HepG2 (cell line): ENCODE results near the gene PITX3. TPM values are rescaled to one million over a fixed set of nuclear protein-coding genes. Genes with fewer than 3 reads are reported as not detected.
A peak's percentile ranks its signal among the peaks of the same experiment; 100 is the strongest.

Experiments
- CREM ChIP-seq, 2 experiments: sonication (generic) in 1 of 2; formaldehyde crosslinking in 1 of 2; IDR thresholded peaks; 2 replicates each; pipeline versions ENCODE4 v1.4.0 to v1.6.1; 2016 to 2020; ENCODE audit warnings: antibody characterized with exemption in 1 of 2, mild to moderate bottlenecking in 1 of 2, missing genetic modification reagents in 1 of 2
- IRF9 ChIP-seq: sonication (generic); formaldehyde crosslinking; IDR thresholded peaks from 2 replicates; pipeline ENCODE4 v1.8.0; 2022; ENCODE audit warnings: missing genetic modification reagents, mild to moderate bottlenecking, borderline replicate concordance
- MBNL3 ChIP-seq: fragments of 250-450 bp; sonication (Bioruptor Pico); conservative IDR thresholded peaks from 2 replicates; pipeline ENCODE4 v1.8.0; 2022; ENCODE audit warnings: mild to moderate bottlenecking, inconsistent platforms
- MED13 ChIP-seq: sonication (generic); formaldehyde crosslinking; IDR thresholded peaks from 2 replicates; pipeline ENCODE4 v1.5.0; 2020; ENCODE audit warnings: missing genetic modification reagents
- MEIS2 ChIP-seq: sonication (generic); formaldehyde crosslinking; IDR thresholded peaks from 2 replicates; pipeline ENCODE4 v1.9.0; 2021; ENCODE audit warnings: mild to moderate bottlenecking, missing genetic modification reagents
- MYNN ChIP-seq: sonication (generic); formaldehyde crosslinking; IDR thresholded peaks from 2 replicates; pipeline ENCODE4 v1.4.0; 2020; ENCODE audit warnings: mild to moderate bottlenecking, low read depth, missing genetic modification reagents
- RAD21 ChIP-seq: fragments of 450-650 bp; formaldehyde crosslinking; IDR thresholded peaks from 2 replicates; pipeline ENCODE4 v1.5.0; 2020; ENCODE audit warnings: mild to moderate bottlenecking
- SAP130 ChIP-seq: IDR thresholded peaks from 2 replicates; pipeline ENCODE4 v1.6.1; 2016; ENCODE audit warnings: low read depth
- SKI ChIP-seq: fragments of 450-650 bp; IDR thresholded peaks from one replicate; pipeline ENCODE4 v1.6.1; 2018; ENCODE audit warnings: mild to moderate bottlenecking; ENCODE audit not compliant: partially characterized antibody
- U2AF2 ChIP-seq: fragments of 200-400 bp; formaldehyde crosslinking; IDR thresholded peaks from 2 replicates; pipeline ENCODE4 v1.6.1; 2017; ENCODE audit warnings: low read depth, mild to moderate bottlenecking, low read length
- ZBTB40 ChIP-seq, 2 experiments: fragments of 450-650 bp in 1 of 2; sonication (generic) in 1 of 2; formaldehyde crosslinking in 1 of 2; IDR thresholded peaks; 2 replicates each; pipeline versions ENCODE4 v1.6.1 to v1.8.0; 2016 to 2022; ENCODE audit warnings: antibody characterized with exemption in 1 of 2, mild to moderate bottlenecking in 1 of 2, missing genetic modification reagents in 1 of 2
- ZNF12 ChIP-seq: sonication (generic); formaldehyde crosslinking; IDR thresholded peaks from 2 replicates; pipeline ENCODE4 v1.5.0; 2020; ENCODE audit warnings: missing genetic modification reagents
- ZNF20 ChIP-seq: sonication (generic); formaldehyde crosslinking; IDR thresholded peaks from 2 replicates; pipeline ENCODE4 v1.4.0; 2020; ENCODE audit warnings: mild to moderate bottlenecking, moderate library complexity, missing genetic modification reagents
- ZNF263 ChIP-seq: sonication (generic); formaldehyde crosslinking; IDR thresholded peaks from 2 replicates; pipeline ENCODE4 v1.4.0; 2020; ENCODE audit warnings: missing genetic modification reagents
- ZNF687 ChIP-seq: sonication (generic); formaldehyde crosslinking; IDR thresholded peaks from 2 replicates; pipeline ENCODE4 v1.5.1; 2020; ENCODE audit warnings: mild to moderate bottlenecking, missing genetic modification reagents, moderate library complexity
- ZNF776 ChIP-seq: sonication (generic); formaldehyde crosslinking; IDR thresholded peaks from 2 replicates; pipeline ENCODE4 v1.4.0; 2020; ENCODE audit warnings: mild to moderate bottlenecking, missing genetic modification reagents
- polyA plus RNA-seq, 8 experiments: library from polyadenylated mRNA; depleted of rRNA in 3 of 8; stranded (reverse) in 7 of 8; unstranded in 1 of 8; fragments of >200 nt; fragmentation: Illumina TruSeq in 4 of 8; extraction: Trizol in 4 of 8; gene quantifications; 2 replicates each; pipeline versions ENCODE4 v1.2.1 to v1.2.3, GENCODE V29; 2011 to 2016; ENCODE audit warnings: low read depth in 4 of 8, missing spikeins in 1 of 8, mixed read lengths in 1 of 8; ENCODE audit not compliant: insufficient read depth in 1 of 8
- total RNA-seq, 5 experiments: library from RNA; depleted of rRNA; stranded (reverse); fragments of >200 nt; fragmentation: Illumina TruSeq; extraction: Trizol; gene quantifications; 2 replicates each; pipeline ENCODE4 v1.2.3, GENCODE V29; 2016; ENCODE audit warnings: low read depth in 1 of 5

PITX3 gene
- total and polyA plus RNA-seq, 2 of the 13 experiments (the other 11 are each of a cell fraction or from before 2014, with no cell fraction given) = not detected

GRCh38 chr10:102229810-102230263 is 11.5 kb downstream of the PITX3 start (continued):
- TF ChIP-seq ZBTB40 (IDR thresholded peaks at IDR 0.05) (no peak), ZBTB40 (CRISPR knock-in tag; IDR thresholded peaks at IDR 0.05) (no peak), MYNN (CRISPR knock-in tag) (no peak), ZNF776 (CRISPR knock-in tag) (no peak), RAD21 (peak; percentile 95), ZNF12 (no peak), ZNF687 (CRISPR knock-in tag) (peak; percentile 82), CREM (IDR thresholded peaks at IDR 0.05) (no peak), CREM (CRISPR knock-in tag; IDR thresholded peaks at IDR 0.05) (no peak), MEIS2 (CRISPR knock-in tag) (no peak), IRF9 (CRISPR knock-in tag) (no peak; the same call in 1 of the 2 replicates), U2AF2 (no peak), MED13 (CRISPR knock-in tag) (no peak), SKI (no peak), MBNL3 (CRISPR knock-in tag) (no peak), SAP130 (peak; percentile 60; the same call in 1 of the 2 replicates), ZNF20 (CRISPR knock-in tag) (no peak), ZNF263 (CRISPR knock-in tag) (0 out of 2 replicates have a peak, but pooled peaks have one; percentile 20)
